ENCODE measurements around the gene IQGAP1. TPM values are rescaled to one million over a fixed set of nuclear protein-coding genes. Genes with fewer than 3 reads are reported as not detected.
"Not testable (repeated sequence)": the region's sequence is repeated elsewhere in the genome, so short reads cannot be mapped to it uniquely, and the experiment has no call there.

The IQGAP1 gene
- total RNA-seq, 1 experiment from 2014 or later: 52.7 TPM

GRCh38 chr15:90500171-90500570, 112.1 kb downstream of the IQGAP1 start:
- in situ Hi-C loops (cut with HindIII; ENCODE audit: low sequenced_read_pairs): no loop called here
- no peak for DNase-seq (ENCODE audit: low spot score)

- in situ Hi-C loops (cut with HindIII; ENCODE audit: low sequenced_read_pairs): no loop called here
- DNase-seq (ENCODE audit: low spot score): no peak
These were observed 113.9 kb downstream of the IQGAP1 start for GRCh38 chr15:90501898-90502297.

GRCh38 chr15:90510781-90511180, 122.7 kb downstream of the IQGAP1 start:
- DNase-seq (ENCODE audit: low spot score); in situ Hi-C loops (cut with HindIII; ENCODE audit: low sequenced_read_pairs): not testable (repeated sequence)

GRCh38 chr15:90511211-90511618, 123.2 kb downstream of the IQGAP1 start:
- in situ Hi-C loops (cut with HindIII; ENCODE audit: low sequenced_read_pairs); DNase-seq (ENCODE audit: low spot score): not testable (repeated sequence)

GRCh38 chr15:90512276-90512675, 124.2 kb downstream of the IQGAP1 start:
- DNase-seq (ENCODE audit: low spot score): no peak
- in situ Hi-C loops (cut with HindIII; ENCODE audit: low sequenced_read_pairs): no loop called here

GRCh38 chr15:90512981-90513380, 124.9 kb downstream of the IQGAP1 start:
- in situ Hi-C loops (cut with HindIII; ENCODE audit: low sequenced_read_pairs): no loop called here
- DNase-seq (ENCODE audit: low spot score): no peak

GRCh38 chr15:90513448-90513847, 125.4 kb downstream of the IQGAP1 start:
- in situ Hi-C loops (cut with HindIII; ENCODE audit: low sequenced_read_pairs): no loop called here
- no peak for DNase-seq (ENCODE audit: low spot score)

GRCh38 chr15:90513893-90514292, 125.9 kb downstream of the IQGAP1 start:
- DNase-seq (ENCODE audit: low spot score); in situ Hi-C loops (cut with HindIII; ENCODE audit: low sequenced_read_pairs): not testable (repeated sequence)

- in situ Hi-C loops (cut with HindIII; ENCODE audit: low sequenced_read_pairs): no loop called here
These were observed 131.6 kb downstream of the IQGAP1 start for GRCh38 chr15:90519688-90520087.

GRCh38 chr15:90520365-90520764, 132.3 kb downstream of the IQGAP1 start:
- DNase-seq (ENCODE audit: low spot score): no peak
- in situ Hi-C loops (cut with HindIII; ENCODE audit: low sequenced_read_pairs): no loop called here

More at GRCh38 chr15:90519688-90520087, 131.6 kb downstream of the IQGAP1 start:
- DNase-seq (ENCODE audit: low spot score): no peak

GRCh38 chr15:90523373-90523772, 135.3 kb downstream of the IQGAP1 start:
- DNase-seq (ENCODE audit: low spot score): no peak
- in situ Hi-C loops (cut with HindIII; ENCODE audit: low sequenced_read_pairs): no loop called here

- in situ Hi-C loops (cut with HindIII; ENCODE audit: low sequenced_read_pairs); DNase-seq (ENCODE audit: low spot score): not testable (repeated sequence)
These were observed 136.2 kb downstream of the IQGAP1 start for GRCh38 chr15:90524018-90524803.

- no peak for DNase-seq (ENCODE audit: low spot score)
- in situ Hi-C loops (cut with HindIII; ENCODE audit: low sequenced_read_pairs): no loop called here
These were observed 140.9 kb downstream of the IQGAP1 start for GRCh38 chr15:90529011-90529370.

- in situ Hi-C loops (cut with HindIII; ENCODE audit: low sequenced_read_pairs): no loop called here
- peak; percentile 55 for DNase-seq (ENCODE audit: low spot score)
These were observed 141.6 kb downstream of the IQGAP1 start, which contains the start of gene CRTC3 for GRCh38 chr15:90529371-90530249. Gene CRTC3, plus strand, starts transcription at chr15:90529923. Its CDS starts 149 bp downstream, at chr15:90530072.

GRCh38 chr15:90530250-90531051, 142.4 kb downstream of the IQGAP1 start:
- peak; percentile 48 for DNase-seq (ENCODE audit: low spot score)
- in situ Hi-C loops (cut with HindIII; ENCODE audit: low sequenced_read_pairs): no loop called here

GRCh38 chr15:90531147-90531546, 143.1 kb downstream of the IQGAP1 start:
- in situ Hi-C loops (cut with HindIII; ENCODE audit: low sequenced_read_pairs): no loop called here
- peak; percentile 31 for DNase-seq (ENCODE audit: low spot score)

GRCh38 chr15:90535254-90535653, 147.2 kb downstream of the IQGAP1 start:
- in situ Hi-C loops (cut with HindIII; ENCODE audit: low sequenced_read_pairs): no loop called here

GRCh38 chr15:90539789-90540188, 151.7 kb downstream of the IQGAP1 start:
- DNase-seq (ENCODE audit: low spot score): no peak
- in situ Hi-C loops (cut with HindIII; ENCODE audit: low sequenced_read_pairs): no loop called here

More at GRCh38 chr15:90535254-90535653, 147.2 kb downstream of the IQGAP1 start:
- no peak for DNase-seq (ENCODE audit: low spot score)

GRCh38 chr15:90540768-90541167, 152.7 kb downstream of the IQGAP1 start:
- in situ Hi-C loops (cut with HindIII; ENCODE audit: low sequenced_read_pairs): no loop called here
- DNase-seq (ENCODE audit: low spot score): no peak
